ENCODE results near the gene TRAK1.

The TRAK1 gene, protein sequence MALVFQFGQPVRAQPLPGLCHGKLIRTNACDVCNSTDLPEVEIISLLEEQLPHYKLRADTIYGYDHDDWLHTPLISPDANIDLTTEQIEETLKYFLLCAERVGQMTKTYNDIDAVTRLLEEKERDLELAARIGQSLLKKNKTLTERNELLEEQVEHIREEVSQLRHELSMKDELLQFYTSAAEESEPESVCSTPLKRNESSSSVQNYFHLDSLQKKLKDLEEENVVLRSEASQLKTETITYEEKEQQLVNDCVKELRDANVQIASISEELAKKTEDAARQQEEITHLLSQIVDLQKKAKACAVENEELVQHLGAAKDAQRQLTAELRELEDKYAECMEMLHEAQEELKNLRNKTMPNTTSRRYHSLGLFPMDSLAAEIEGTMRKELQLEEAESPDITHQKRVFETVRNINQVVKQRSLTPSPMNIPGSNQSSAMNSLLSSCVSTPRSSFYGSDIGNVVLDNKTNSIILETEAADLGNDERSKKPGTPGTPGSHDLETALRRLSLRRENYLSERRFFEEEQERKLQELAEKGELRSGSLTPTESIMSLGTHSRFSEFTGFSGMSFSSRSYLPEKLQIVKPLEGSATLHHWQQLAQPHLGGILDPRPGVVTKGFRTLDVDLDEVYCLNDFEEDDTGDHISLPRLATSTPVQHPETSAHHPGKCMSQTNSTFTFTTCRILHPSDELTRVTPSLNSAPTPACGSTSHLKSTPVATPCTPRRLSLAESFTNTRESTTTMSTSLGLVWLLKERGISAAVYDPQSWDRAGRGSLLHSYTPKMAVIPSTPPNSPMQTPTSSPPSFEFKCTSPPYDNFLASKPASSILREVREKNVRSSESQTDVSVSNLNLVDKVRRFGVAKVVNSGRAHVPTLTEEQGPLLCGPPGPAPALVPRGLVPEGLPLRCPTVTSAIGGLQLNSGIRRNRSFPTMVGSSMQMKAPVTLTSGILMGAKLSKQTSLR

DNA sequence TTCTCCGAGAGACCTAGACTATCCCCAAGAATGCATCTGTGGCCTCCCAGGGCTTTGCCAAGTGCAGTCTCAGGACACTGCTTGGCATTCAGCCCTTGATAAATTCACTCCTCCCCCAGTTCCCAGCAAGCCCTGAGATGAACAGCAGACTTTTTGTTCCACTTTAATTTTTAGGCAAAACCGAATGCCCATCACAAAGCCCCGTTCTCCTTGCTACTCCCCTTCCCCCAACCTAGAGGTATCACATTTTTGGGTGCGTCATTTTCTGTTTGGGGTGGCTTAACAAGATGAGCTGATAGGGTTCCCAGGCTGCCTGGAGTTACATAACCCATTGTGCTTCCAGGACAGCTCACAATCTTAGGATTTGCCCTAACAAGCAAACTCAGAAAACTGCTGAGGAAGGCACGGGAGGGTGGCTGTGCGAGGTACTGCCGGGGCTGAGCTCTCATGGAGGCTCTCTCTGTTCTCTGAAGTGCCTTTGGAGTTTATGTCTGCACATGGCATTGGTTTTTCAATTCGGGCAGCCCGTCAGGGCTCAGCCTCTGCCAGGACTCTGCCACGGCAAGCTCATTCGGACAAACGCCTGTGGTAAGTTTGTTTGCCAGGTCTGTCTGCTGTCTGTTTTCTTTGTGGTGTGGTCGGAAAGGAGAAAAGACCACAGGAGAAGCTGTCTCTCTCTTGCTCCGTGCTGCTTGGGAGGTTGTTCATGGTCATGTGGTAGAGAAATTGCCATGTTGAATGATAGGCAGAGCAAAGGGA is at the start of gene TRAK1:
Gene TRAK1, plus strand, starts transcription at position 385 of the 759 bp plus-strand sequence. Its CDS starts 113 bp downstream, at position 498.
- DNase-seq: no peak

DNA sequence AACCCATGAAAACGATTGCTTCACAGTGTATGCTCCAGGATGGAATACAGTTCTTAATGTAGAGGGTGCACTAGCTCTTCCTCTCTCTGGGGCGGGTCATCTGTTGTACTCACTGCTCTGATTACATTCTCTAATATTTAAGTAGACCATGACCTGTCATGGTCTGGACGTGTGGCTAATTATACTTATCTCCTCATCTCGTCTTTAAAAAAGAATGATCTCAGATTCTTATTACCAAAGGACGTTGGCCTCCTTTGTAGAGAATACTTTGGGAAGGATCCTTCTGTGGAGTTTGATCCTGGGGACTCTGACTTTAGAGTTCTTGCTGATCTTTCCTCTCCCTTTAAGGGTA is 48.4 kb upstream of the TRAK1 start:
- DNase-seq: no peak

DNA sequence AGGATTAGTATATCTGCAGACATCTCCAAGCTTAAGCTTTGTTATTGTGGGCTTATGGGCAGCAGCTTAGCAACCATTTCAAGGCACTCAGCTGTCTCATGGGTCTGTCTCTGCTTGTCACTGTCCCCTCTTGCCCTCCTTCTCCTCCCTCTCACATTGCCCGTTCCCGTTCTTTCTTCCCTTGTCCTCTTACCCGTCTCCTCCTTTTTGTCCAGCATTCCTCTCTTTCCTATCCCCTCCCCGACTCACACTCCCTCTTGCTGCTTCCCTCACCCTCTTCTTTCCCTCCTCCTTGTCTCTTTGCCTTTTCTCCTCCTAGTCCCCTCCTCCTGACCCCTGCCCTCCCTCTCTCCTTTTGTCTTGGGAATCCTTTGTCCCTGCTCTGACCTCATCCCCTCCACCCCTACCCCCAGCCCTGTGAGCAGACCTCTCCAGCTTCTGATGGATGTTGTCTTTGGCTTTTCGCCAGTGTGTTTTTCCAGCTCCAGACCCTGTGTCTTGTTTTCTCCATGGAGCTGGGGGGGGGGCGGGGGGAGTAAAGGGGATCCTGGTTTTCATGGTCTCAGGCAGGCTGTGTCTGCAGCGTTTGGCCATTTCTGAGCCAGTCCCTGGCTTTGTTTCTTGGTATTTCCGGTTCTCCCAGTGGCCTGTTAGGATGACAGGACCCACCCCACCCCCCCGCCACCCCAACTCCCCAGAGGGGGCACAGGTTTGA is 47.9 kb upstream of the TRAK1 start:
- DNase-seq: no peak

DNA sequence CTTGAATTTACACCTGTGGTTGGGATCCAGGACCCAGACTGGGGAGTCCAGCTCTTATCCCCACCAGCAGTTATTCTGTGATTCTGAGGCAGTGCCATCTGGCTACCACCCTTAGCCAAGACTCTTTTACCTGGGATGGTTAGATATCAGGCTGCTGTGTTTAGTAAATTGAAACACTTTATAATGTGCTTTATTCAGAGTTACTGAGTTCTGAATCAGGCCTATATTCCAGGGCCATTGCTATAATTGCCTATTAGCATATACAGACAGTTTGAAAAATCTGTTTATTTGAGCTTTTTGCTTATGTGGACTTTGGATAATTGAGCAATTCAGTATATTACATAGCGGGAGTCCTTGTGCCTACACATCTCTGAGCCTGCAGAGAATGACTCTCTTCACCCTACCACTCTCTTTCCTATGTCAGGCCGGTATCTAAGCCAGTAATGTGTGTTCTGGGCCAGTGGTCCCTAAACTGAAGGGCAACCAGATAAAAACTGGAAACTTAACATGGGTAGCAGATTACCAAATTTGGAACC is 45.4 kb upstream of the TRAK1 start:
- DNase-seq: no peak

DNA sequence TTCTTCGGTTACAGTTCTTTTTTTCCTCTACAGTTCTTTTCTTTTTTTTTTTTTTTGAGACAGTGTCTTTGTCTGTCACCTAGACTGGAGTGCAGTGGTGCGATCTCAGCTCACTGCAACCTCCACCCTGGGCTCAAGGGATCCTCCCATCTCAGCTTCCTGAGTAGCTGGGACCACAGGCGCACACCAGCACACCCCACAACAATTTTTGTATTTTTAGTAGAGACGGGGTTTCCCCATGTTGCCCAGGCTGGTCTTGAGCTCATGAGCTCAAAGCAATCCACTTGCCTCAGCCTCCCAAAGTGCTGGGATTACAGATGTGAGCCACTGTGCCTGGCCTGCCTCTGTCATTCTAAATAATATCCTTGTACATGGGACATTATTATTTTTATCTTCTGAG is 42.6 kb upstream of the TRAK1 start:
- peak; percentile 16 for DNase-seq

DNA sequence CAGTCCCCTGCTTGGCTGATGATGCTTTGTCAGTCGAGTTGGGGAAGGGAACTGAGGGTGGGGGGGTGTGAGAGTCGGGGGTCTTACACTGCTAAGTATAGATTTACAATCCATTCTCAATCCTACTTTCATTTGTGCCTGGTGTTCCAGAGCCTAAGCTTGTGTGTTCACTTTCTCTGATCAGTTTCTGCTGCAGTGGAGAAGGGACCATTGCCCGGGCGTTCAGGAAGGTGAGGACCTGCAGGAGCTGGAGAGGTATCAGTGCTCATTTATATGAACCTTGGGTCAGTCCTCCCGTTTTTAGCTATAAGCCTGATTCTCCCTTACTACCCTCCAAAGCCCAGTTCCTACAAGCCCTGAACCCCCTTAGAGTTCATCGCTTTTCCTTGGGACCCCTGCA is 41.0 kb upstream of the TRAK1 start:
- DNase-seq: no peak

DNA sequence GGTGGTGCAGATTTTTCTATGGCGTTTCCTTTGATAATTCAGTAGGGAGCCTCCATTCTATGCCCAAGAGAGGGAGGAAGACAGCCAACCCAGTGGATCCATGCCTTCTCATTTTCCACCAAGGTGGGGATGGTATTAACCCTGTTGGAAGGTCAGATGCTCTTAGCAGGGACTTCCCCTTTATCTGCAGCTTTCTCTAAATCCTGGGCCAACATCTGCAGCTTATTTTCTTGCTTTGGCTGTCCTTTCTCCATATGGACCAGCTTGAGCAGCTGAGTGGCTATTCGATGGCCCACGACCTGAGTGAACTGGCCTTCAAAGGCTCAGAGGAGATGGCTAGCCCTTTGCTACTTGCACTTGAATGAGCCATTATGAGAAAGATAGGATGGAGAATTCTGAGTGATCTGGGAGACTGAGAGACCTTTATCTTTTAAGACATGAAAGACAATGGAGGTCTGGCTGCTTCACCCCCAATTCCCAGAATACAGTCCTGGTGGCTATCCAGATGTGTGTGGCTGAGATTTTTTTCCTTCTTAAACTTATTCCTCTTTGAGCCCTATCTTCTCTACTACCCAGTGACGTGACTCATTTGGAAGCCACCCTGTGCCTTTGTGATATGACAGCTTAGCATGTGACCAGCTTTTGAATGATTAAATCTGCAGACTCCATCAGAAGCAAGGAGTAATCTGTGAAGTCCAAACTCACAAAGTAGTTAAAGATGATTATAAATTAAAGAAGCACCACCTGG is 39.6 kb upstream of the TRAK1 start:
- DNase-seq: no peak

DNA sequence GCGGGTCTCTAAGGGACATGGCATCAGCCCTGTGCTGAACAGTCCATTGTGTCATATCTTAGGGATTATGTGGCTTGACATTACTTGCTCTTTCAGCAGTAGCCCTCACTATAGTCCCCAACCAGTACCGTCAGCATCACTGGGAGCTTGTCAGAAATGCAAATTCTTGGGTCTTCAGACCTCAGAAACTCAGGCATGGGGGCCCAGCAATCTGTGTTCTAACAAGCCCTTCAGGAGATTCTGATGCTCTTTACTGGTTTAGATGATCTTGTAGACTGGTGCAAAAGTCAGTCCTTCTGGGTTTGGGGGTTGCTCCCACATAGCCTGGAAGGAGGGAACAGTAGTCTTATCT is 39.0 kb upstream of the TRAK1 start:
- DNase-seq: no peak

DNA sequence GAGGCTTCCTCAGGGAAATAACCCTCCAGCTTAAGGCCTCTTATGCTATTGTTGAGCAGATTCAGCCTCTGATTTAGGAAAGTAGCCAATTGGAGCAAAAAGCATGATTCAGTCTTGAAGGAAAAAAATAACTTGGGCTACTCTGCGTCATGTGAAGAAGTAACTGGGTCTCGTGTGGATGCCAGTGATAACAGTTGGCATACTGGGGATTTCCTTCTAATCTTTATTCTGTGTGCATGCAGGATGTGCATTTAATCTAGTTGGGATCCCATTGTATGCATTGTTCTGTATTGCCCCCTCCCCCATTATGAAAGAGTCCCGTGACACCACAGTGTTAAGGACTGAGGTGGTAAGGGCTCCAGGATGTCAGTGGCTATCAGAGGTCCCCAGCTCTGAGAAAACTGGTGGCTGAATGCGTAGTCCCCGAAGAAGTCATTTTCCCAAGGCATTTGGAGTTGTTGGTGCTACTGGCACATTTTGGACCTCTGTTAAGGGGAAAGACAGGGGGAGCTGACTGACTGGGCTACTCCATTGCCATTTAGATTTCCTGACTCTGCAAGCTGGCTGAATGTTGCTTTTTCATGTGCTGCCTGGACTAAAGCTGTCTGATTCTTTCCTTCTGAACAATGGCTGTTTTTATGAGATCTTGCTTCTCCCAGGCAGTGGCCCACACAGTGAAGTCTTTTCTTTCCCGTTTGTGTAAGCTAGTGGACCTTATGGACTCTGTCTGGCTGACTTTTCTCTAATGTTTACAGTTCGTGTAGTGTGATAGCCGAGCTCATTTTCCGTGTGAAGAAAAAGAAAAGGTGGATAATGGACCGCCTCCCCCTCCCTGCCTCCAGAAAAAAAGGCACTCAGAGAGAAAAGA is 38.4 kb upstream of the TRAK1 start:
- no peak for DNase-seq

DNA sequence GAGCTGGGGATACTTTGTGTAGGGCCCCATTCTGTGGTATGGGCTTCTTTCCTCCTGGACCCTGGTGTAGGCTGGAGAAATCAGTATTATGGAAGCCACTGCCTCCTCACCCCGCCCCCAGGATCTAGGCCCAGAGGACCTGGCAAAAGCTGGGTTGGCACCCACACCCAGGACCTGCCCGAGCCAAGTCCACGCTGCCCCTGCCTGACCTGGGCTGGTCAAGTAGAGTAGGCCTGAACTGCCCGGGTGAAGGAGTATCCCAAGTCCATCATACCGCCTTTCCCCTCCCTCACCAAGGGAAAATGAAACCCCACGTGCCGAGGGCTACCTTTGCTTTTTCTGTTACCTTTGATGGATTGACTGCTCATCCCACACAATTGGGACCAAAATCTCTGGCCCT is 37.7 kb upstream of the TRAK1 start:
- no peak for DNase-seq

DNA sequence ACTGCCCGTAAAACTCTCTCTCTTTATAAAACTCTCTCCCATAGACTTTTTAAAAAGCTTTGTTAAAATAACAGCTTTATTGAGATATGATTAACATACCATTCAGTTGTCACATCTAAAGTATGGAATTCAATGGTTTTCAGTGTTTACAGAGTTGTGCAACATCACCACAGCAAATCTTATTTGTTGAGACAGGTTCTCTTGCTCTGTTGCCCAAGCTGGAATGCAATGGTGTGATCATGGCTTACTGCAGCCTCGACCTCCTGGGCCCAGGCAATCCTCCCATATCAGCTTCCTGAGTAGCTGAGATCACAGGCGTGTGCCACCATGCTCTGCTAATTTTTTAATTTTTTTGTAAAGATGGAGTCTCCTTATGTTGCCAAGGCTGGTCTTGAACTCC is 35.9 kb upstream of the TRAK1 start:
- DNase-seq: no peak

DNA sequence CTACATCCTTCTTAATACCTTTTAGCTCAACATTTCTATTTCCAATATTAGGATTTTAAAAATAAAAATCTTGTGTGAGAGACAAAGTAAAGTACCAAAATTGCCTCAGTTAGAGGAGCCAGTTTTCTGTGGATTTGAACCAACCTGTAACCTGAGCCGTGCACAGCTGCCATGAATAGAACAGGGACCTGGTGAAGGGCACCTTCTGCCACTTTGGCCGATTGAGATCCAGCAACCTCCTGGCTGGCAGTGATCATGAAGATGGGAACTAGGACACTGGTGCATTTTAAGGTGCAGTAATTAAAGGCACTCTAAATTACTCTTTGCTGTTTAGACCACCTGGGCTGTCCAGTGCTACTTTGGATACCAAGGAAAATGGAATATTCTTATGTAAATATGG is 34.3 kb upstream of the TRAK1 start:
- no peak for DNase-seq

DNA sequence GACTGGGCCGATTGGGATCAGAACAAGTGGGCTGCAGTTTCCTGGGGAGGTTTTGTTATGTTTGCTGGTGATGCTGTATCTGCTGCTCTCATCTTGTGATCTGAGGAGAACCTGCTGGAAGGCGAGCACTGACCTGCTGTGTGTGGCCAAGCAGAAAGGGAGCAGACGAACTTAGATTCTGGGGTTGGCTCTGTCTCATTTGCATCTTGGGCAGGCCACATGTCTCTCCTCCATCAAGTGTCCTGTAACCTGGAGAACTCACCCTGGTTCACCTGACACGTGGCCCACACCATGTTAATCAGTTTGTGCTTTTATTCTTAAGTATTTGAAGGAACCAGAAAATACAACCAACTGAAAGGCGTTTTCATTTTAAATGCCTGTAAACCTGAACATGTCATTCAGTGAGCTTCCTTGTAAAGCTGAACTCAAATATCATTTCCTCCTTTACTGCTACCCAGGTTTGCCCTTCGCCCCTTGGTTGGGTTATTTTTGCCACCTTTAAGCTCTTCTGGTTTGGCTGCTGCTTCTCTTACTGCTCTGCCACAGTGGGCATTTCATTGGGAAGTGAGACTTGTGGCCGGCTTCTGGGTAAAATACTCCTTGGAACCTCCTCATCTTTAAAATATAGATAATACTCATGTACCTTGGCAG is 33.5 kb upstream of the TRAK1 start:
- no peak for DNase-seq

DNA sequence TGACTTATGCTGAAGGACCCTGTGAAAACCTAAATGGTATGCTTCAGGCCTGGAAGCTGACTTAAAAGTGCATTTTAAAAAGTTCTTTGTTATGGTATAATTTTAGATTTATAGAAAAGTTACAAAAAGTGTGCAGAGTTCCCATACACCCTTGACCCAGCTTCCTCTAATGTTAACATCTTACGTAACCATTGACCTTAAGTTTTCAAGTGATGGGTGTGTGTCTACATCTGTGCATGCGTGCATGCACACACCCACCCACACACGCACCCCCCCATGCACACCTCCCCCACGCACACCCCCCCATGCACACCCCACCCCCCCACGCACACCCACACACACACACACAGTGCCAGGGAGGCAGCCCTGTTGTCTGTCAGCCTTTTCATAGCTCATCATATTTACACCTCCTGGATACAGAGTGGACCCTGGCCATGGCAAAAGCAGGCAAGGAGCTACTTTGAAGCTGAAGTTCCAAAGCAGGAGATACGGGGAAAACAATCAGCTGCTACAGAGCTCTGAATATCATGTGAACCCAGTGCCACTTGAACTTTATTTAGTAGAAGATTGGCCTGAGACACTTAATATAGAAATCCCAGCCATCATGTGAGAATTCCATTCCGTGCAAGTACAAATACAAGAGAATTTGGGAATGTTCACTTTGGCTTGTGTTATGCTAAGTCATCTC is 30.0 kb upstream of the TRAK1 start:
- no peak for DNase-seq

DNA sequence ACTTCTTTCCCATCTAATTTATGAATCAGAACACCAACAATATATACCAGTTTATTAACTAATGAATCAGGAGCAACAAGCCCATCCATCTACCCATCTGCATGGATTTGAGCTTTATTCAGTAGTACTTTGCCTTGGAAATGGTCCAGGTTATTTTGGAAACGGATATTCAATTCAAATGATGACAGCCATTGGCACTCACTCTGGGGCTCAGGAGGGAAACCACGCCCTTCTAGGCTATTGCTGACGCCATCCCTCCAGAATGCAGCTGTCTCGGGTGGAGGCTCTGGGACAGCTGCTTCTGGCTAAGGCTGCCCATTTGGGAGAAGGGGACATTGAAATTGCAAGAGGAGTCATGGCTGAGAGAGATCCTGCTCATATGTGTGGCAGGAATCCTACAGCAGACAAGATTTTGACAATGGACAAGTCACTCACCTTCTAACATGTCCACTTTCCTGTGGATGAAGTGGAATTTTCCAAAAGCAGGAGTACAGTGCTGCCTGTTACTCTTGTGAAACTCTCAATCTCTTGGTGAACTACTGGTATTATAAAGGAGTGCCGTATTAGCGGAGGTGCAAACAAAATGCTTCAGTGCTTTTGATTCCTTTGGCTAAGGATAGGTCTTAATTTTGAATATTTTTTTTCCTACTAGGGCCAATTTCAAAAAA is 29.3 kb upstream of the TRAK1 start:
- DNase-seq: no peak

DNA sequence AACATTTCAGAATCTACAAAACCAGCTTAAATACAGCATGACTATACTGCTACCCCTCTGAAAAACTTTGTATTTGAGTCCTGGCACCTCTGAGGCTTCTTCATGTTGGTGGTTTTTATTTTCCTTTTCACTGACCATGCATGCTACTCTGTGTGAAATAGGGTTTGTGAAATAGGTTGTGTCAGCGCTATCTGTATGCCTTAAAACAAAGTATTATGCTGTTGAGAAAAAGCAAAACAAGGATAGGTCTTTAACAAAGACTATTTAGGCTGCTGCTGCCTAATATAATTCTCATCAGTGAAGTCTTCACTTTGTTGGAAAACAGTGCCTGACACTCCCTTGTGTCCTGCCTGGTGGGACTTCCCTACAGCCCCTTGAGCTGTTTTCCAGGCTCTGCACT is 28.7 kb upstream of the TRAK1 start:
- DNase-seq: no peak

DNA sequence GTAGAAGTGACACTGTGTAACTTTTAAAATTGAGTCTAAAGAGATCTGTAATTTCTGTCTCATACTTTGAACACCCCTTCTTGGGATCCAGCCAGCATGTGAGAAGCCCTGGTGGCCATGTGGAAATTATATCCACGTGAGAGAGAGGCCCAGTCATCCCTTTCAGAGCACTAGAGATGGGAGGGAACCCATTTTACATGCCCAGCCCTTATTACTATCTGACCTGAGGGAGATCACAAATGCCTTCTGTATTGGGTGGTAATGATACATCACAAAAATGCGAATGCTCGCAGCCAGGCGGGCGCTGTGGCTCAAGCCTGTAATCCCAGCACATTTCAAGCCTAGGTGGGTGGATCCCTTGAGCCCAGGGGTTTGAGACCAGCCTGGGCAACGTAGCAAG is 27.3 kb upstream of the TRAK1 start:
- DNase-seq: no peak

DNA sequence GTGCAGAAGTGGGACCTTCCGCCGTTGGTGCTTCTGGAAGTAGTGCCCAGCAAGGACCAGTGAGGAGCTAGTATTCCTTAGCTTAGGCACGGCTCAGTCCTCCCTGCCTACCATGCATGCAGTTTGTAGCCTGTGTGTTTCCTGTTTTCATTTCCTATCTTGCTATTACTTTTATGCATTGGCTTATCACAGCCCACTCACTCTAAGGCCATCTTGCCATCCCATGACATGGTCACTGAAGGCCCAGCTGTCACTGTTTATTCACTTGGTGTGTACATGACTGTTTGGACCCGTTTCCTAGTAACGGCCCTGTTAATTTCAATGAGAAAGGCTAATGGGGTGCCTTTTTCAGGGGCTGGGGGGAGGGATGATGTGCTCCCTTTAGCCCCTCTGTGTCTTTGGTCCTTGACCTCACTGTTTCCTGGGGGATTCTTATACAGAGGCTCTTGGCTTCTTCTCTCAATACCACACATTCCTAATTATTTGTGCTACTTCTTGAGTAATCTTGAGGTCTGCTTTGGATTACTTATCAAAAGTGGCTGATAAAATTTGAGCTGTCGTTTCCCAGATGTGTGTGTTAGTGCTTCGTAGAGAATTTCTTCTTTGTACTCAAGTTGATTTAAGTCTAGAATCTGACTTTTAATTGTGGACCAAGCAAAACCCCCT is 24.5 kb upstream of the TRAK1 start:
- DNase-seq: no peak

All from CD4-positive, alpha-beta T cell treated with Interleukin-17A for 1 hour (primary cell).